HG03342 (cell line): ENCODE results near the gene RALGPS1.

Experiments
- ATAC-seq: cut with Tn5 transposase; IDR thresholded peaks from one replicate; pipeline ENCODE4 v1.9.1; 2021; ENCODE audit warnings: mild to moderate bottlenecking, moderate library complexity; ENCODE audit not compliant: unreplicated experiment

The RALGPS1 gene

GRCh38 chr9:127051881-127052595 lies 137.5 kb downstream of the RALGPS1 start:
- ATAC-seq: no peak

GRCh38 chr9:127053057-127053821 lies 138.7 kb downstream of the RALGPS1 start:
- ATAC-seq: no peak

GRCh38 chr9:127053960-127054359 lies 139.4 kb downstream of the RALGPS1 start:
- no peak for ATAC-seq

- no peak for ATAC-seq
Measured at GRCh38 chr9:127055745-127056402, 141.3 kb downstream of the RALGPS1 start.

- ATAC-seq: no peak
Measured at GRCh38 chr9:127056446-127056845, 141.9 kb downstream of the RALGPS1 start.

- no peak for ATAC-seq
Measured at GRCh38 chr9:127058011-127058644, 143.5 kb downstream of the RALGPS1 start.

GRCh38 chr9:127058645-127059021 lies 144.1 kb downstream of the RALGPS1 start:
- ATAC-seq: no peak

- no peak for ATAC-seq
Measured at GRCh38 chr9:127059030-127059429, 144.4 kb downstream of the RALGPS1 start.

GRCh38 chr9:127059765-127060361 lies 145.3 kb downstream of the RALGPS1 start:
- ATAC-seq: no peak

GRCh38 chr9:127061411-127061810 lies 146.8 kb downstream of the RALGPS1 start:
- ATAC-seq: no peak

- ATAC-seq: no peak
Measured at GRCh38 chr9:127064335-127064734, 149.8 kb downstream of the RALGPS1 start.

- no peak for ATAC-seq
Measured at GRCh38 chr9:127065592-127065991, 151.0 kb downstream of the RALGPS1 start.

GRCh38 chr9:127066060-127066850 lies 151.7 kb downstream of the RALGPS1 start:
- ATAC-seq: no peak

- ATAC-seq: no peak
Measured at GRCh38 chr9:127066851-127067136, 152.2 kb downstream of the RALGPS1 start.

GRCh38 chr9:127067603-127068220 lies 153.1 kb downstream of the RALGPS1 start:
- no peak for ATAC-seq

GRCh38 chr9:127074561-127075548 lies 160.3 kb downstream of the RALGPS1 start:
- ATAC-seq: no peak

GRCh38 chr9:127075624-127076372 lies 161.2 kb downstream of the RALGPS1 start:
- ATAC-seq: no peak
